NOMO-1 treated with DMSO at 0.1 percent for 48 hours (cell line): ENCODE results near the gene COLEC11.
"Not testable (repeated sequence)": the region's sequence is repeated elsewhere in the genome, so short reads cannot be mapped to it uniquely, and the experiment has no call there.

Source experiments
- DNase-seq: peaks from one replicate; lab custom pipeline; 2025; ENCODE audit not compliant: unreplicated experiment; lab: John Stamatoyannopoulos, UW

The COLEC11 gene

DNA sequence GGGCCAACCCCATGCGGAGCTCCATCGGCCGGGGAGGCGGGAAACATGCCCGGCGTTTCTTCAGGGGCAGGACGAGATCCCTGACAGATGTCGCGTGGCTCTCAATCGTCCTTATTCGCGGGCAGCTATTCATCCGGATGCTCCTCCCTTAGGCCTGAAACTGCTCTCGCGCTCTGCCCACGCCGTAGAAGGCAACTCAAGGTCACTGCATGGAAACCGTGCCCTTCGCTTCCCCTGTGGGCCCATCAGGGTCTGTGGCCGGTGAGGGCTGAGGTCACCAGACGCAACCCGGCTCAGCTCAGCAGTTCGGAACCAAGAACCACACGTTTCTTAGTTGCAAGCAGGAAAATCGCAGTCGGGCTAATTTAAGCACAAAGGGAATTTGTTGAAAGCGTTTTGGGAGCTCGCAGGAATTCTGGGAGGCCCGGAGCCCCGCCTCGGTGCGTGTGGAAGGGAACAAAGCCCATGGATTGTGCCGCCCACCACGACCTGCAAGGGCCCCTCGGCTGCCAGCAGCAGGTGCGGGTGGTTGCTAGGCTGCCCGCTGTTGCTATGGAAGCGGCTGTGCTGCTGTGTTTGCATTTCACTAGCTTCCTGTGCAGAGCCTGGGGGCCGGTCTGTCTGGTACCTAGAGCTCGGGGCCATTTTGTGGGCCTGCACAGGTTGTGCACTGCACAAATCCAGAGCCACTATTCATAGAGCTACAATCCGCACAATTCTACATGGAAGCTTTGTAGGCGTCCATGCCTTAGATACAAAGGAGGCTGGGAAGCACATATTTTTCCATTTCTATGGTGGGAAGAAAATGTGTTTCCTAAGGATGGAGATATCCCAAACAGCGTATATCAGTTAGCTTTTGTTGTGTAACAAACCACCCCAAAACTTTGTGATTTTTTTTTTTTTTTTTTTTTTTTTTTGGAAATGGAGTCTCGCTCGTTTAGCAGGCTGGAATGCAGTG is 57.1 kb downstream of the COLEC11 start:
- no peak for DNase-seq

DNA sequence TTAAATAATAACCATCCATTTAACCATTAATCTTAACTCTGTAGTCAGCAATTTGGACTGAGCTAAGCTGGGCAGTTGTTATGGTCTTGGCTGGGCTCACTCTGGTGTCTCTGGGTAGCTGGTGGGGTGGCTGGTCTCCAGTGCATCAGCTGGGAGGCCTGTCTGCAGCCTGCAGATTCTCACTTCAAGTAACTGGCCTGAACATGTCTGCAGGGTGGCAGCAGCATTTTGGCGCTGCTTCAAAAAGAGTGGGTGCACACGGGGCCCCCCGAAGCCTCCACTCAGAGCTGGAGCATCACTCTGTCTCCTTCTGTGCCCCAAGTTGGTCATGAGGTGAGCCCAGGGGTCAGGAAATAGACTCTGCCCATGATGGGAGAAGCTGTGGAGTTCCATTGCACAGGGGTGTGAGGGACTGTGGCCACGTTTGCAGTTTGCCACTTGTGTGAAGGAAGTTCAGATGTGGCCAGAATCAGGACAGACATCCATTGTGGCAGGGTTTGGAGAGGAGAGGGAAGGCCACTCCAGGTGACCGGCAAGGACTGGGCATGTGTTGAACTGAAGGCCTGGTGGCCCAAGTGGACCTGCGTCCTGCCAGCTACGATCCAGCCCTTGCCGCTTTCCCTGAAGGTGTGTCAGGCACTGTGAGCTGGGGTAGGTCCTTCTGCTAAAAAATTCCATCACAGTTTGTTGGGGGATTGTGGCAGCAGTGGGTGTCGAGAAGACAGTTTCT is 58.1 kb downstream of the COLEC11 start:
- DNase-seq, result no peak

DNA sequence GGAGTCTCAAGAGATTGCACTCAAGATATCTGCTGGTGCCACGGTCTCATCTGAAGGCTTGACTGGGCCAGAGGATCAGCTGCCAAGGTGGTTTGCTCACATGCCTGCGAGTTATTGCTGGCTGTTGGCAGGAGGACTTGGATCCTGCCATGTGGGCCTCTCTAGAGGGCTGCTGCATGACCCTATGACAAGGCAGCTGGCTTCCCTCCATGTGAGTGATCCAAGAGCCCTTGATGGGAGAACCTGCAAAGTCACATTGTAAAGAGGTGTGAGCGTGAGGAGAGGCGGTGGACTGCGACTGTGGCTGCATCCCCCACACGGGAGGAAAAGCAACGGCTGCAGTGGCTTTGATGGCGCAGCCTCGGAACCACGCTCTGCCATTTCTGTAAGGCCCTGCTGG is 59.1 kb downstream of the COLEC11 start:
- DNase-seq, result no peak

DNA sequence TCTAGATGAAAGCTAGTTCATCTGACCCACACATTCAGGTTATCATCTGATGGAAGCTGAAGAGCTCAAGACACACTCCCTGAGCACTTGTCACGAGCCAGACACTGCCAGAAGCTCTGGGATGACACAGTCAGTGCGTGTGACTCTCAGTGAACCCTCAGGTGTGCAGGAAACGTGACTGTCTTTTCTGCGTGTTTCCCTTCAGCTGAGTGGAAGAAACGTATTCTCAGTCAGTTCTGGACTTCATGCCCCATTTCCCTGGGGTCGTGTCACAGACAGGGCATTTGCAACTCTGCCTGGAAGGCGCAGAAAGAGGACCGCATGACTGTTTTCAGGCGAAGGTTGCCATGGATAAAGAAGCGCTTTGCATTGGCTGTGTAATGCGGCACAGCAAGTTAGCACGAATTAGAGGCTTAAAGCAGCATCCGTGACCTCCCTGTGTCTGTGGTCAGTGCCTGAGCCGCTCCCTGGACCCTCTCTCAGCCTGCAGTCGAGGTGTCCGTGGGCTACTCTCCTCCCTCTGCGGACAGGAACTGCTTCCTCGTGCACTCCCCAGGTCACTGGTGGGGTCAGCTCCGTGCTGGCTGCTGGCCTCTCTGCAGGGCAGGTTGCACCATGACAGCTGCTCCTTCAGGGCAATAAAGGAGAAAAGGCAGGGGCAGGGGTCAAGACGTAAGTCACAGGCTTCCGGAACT is 59.8 kb downstream of the COLEC11 start:
- DNase-seq, result no peak

DNA sequence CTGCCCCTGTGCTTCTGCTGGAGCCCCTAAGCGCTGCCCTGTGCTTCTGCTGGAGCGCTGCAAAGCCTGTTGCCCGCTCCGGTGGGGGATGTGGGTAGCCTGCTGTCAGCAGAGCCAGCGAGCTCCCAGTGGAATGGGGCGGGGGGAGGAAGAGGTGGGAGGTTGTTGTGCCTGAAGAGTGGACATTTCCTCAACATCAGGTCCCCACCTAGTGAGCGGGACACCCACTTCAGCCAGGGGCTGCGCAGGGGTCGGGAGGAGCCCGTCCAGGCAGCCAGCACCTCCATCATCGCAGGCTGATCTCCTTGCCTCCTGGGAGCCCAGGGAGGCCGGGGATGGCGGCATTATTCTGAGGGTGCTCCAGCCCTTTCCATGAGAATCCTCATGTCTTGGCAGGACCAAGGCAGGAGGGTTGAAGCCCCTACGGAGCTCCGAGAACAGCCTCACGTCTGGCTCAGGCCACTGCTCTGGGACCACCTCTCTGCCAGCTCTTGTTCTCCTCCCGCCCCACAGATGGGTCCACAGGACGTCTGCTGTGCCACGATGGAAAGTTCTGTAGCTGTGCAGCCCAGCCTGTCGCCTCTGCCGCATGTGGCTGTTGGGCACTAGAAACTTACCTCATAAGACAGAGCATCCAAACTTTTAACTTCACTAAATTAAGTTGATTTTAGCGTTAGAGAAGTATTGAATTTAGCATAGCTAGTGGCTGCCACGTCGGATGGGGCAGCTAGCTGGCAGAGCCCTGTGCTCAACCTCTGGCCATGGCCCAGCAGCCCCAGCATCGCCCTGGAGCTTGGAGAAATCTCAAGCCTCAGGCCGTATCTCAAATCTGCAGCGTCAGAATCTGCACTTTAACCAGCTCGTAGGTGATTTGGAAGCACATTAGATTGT is 61.2 kb downstream of the COLEC11 start:
- no peak for DNase-seq

DNA sequence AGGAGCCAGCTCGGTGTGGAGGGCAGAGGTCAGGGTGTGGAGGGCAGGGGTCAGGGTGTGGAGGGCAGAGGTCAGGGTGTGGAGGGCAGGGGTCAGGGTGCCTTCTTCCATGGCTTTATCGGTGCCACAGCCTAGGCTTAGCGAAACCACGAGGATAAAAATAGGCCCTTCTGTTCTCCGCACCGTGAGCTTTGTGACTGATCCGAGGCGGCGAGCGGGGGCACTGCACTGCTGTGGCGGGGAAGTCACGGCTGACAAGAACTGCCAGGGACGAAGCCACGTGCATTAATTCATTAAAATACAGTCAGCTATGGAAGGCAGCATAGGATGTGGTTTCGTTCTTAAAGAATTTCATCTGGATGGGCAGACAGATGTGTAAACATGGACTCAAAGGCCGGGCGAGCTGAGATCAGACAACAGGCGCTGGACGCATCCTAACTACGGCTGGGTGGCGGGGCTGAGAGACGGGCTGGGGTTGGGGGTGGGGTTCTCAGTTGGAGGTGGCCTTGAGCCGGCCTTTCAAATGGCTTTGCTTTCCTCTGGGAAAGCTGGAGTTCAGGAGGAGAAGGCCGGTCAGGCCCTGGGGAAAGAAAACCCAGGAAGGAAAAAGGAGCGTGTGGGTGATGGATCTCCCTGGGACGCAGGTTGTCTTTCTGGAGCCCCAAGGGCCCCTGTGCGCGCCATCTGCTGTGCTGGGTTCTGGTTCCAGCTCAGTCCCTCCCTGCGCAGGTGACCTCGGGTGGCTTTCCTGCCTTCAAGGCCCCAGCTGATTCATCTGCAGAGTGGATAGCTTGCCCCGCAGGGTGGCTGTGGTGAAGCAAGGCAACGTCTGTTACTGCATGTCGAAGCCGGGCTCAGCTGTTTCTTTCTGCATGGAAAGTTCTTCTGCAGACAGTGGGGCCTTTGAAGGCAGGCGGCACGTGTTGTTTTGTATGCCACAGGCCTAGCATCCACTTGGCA is 62.1 kb downstream of the COLEC11 start:
- DNase-seq, result no peak

DNA sequence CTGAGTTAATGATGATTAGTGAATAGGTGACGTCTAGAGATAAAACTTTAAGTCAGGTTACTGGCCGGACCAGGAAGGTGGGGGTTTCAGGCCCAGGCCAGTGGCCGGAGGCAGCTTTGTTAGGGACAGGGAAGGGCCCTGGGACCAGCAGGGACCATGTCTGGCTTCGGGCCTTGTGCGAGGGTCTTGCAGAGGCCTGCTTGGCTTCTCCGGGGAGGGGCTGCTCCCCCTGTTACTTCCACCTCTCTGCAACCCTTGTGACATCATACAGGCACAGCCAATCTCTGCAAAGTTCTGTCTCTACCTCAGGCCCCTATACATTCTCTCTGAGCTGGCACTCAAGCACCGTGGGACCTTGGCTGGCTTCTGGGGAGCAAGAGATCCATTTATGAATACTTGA is 63.0 kb downstream of the COLEC11 start, which contains the start of gene ALLC:
Gene ALLC (plus strand): TSS at position 320 of the 400 bp plus-strand sequence. CDS start 12,958 bp downstream, outside the sequence.
- DNase-seq, result no peak

DNA sequence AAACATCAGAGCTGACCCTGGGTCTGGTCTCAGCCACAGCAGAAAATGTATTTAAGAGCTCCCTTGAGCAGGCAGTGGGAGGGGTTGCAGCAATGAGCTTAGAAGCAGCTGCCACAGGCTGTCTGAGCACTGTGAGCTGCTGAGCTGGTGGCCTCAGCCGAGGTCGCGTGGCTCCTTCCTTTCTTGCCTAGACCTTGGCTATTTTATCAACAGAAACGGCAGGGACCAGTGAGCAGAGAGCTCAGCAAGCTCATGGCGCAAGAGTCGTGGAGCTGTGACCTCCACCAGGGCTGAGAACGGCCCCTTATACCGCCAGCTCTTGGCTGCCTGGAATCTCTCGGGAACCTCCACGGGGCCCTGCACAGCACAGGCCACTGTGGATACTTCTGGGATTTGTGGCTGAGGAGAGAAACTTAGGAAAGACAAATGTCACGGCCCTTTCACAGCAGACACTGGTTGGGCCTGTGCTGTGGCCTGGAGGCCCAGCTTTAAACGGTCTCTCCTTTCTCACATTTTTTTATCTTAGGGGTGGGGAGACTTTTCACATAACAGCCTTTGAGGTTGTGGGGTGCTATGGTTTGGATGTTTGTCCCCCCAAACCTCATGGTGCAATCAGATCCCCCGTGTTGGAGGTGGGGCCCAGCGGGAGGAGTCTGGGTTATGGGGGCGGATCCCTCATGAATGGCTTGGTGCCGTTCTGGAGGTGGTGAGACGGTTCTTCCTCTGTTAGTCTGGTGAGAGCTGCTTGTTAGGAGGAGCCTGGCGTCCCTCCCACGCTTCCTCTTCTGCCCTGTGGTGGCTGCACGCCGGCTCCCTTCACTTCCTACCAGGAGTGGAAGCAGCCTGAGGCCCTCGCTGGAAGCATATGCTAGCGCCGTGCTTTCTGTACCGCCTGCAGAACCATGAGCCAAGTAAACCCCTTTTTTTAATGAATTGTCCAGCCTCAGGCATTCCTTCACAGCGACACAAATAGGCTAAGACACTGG is 64.8 kb downstream of the COLEC11 start:
- DNase-seq, result peak; percentile 31

DNA sequence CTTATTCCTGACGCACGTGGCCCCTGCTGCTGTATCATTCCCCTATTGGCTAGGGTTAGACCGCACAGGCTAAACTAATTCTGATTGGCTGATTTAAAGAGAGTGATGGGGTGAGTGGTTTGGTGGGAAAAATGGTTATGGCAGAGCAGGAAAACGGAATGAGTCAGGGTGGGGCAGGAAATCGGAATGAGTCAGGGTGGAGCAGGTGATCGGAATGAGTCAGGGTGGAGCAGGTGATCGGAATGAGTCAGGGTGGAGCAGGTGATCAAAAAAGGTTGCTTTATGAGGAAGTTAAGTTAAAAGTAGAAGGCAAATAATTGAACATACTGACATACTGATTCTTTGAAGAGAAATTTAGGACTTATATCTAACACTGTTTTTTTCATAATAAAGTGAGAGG is 65.7 kb downstream of the COLEC11 start:
- DNase-seq, result not testable (repeated sequence)

DNA sequence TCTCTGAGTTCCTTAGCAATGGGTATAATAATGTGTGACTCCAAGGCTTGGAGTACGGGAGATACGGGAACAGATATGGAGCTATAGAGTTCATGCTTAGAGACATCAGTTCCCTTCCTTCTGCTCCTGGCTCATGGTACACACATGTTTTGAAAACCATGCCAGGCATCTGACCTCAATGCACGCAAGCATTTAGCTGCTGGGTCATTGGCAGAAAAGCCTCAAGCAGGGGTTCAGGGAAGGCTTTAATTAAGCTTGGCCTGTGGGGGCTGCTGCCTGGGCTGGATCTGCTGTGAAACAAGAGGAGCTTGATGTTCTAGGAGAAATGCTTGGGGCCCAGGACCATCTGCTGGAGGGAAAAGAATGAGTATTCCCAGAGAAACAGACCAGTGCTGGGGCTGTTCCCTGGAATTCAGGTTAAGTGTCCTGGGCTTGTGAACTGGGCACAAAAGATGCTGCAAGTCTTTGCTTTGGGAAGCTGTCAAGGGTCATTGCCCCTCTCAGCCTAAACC is 66.3 kb downstream of the COLEC11 start:
- no peak for DNase-seq

DNA sequence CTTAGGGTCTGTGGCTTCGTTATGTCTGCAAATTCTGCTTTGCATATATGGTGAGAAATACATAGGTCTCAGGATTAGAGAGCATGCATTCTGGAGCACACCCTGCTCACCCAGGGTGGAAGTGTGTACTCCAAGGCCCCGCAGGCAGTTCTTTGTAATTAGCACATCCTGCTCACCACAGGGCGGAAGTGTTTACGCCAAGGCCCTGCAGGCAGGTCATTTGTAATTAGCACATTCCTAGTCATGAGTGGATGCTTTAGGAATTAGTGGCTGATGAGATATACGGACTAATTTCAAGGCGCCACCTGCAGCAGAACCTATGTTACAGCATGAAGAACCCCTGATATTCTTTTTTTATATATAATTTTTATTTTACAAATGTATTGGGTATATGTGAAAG is 67.3 kb downstream of the COLEC11 start:
- peak; percentile 80 for DNase-seq

DNA sequence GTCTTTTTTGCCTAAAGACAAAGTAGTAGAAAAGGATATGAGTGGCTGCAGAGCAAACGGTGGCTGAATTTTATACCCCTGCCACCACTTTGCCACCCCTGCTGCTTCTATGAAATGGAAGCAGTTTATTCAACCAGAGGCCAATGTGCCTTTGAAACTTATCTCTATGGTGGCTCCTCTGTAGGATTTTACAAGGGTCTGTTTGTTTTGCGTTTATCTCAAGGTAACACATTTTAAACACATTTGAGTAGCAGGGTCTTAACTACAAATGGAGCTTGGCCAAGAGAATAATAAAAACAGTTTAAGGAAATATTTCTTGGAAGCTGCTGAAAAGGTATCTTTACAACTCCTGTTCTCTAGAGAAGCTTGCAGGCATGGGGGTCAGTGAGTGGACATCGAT is 69.2 kb downstream of the COLEC11 start:
- no peak for DNase-seq

DNA sequence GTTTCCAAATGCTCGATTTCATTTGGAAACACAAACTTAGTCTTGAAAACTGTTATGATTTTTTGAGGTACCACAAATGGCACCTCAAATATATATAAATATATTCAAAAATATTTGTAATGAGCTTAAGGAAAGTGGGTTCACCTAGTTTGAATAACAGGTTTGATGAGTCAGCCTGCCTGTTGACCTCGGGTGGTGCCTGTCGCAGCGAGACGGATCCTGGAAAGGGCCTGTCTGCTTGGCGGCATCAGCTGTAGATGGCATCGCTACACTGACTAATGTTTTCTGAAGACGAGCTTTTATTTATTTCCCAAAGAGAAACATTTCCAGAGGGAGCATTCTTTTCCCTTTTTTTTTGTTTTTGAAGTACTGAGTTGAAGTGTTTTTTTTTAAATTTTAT is 70.0 kb downstream of the COLEC11 start:
- DNase-seq, result no peak

DNA sequence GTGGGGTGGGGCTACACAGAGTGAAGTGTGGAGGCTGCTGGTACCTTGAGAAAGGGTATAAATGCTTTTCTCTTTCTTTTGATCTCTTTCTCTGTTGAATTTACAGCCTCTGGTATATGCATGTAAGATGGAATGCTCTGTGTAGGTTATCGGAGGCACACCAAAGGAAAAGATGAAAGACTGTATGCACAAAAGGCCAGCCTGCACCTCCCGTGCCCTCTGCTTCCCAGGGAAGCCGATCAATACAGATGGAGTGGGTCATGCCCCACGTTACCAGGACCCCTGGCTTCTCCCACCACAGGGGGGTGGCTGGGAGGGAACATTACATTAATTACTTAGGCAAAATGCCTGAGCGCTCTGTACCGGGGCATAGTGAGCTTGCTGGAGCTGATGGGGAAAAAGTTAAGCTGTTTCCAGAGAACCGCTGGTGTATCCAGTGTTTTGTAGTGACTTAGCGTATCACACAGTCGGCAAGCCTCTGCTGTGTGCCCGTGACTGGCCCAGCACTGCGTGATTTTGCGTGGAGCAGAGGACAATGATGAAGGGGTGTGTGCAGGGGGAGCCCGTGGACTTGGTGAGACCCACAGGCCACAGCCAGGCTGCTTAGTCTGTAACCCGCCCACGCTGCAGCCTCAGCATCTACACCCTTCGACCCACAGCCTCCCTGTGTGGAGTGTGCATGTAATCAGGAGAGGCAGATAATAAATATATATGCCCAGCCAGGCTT is 71.1 kb downstream of the COLEC11 start:
- DNase-seq, result no peak

DNA sequence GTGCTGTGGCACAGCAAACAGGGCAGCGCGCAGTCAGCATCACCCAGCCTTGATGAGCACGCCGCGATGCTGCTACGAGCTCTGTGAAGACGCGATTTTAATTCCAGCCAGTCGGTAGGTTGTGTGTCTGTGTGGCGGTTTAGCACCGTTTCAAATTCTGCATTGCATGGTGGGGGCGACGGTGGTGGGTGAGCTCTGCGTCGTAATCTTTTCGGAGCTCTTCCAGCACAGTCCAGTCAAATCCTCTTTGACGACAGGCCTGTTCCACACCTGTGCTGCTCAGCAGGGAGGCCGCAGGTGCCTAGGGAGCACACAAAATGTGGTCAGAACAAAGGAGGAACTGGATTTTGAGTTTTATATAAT is 71.7 kb downstream of the COLEC11 start:
- DNase-seq, result no peak

DNA sequence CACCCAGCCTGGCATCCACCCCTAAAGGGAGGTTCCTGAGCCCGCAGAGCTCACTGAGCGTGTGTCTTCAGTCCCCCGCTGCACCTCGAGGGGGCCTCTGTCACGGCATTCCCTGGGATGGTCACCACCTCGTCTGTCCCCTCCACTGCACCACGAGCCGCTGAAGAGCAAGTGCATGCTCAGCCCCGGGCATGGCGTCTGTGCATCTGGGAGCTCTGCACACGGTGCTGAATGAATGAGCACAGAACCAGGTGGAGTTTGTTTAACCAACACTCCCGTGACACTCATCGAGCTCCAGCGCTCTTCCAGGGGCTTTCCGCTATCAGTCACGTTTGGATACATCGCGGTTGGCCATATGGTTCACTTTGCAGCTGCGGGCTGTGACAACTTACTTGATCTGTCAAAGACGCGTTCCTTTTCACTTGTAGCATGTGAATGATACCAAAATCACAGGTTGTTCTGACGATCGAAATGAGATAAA is 72.3 kb downstream of the COLEC11 start:
- DNase-seq, result no peak

DNA sequence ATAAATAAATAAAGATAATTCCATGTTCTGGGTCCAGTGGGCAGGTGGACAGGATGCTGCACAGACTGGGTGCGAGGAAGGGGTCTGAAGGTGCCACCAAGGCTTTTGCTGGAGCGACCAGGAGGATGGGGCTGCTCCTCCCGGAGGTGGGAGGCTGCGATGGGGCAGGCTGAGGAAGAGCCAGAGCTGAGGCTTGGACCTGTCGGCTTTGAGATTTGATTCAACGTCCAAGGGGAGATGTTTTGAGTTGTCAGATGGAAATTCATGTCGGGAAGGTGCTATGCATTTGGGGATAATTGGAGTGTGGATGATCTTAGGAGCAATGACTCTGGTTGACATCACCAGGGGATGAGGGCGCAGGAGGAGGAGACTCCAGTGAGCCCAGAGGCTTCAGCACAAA is 74.7 kb downstream of the COLEC11 start:
- no peak for DNase-seq
